Measurements from ENCODE around the gene KMT2A.

KMT2A gene

DNA sequence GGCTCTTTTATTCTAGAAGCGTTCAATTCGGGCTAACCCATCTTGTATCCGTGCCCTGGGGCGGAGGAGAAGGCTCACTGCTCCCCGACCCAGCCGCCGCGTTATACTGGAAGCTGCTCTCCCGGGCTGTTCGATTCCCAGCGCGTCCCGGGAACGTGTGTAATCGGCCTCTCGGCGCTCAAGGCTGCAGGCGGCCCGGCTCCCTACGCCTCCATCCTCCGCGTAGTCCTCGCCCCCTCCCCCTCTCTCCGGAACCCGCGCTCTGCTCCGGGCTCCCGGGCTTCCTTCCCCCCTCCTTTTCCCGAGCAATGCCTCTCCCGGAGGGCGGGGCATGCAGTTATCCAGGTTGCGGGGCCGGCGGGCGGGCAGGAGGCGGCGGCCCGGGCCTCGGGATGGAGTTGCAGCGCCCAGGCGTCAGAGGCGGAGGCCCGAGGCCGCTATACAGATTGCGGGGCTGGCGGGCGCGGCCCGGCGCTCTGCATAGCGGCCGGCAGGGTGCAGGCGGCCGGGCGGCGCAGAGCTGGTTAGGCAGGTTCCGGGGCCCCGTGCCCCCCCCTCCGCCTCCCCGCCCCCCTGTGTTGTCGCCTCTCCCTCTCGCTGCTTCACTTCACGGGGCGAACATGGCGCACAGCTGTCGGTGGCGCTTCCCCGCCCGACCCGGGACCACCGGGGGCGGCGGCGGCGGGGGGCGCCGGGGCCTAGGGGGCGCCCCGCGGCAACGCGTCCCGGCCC is at the start of gene KMT2A:
Gene KMT2A (plus strand): TSS at position 600 of the 732 bp plus-strand sequence. CDS start 21 bp downstream, at position 621.
- DNase-seq (ENCODE audit: low read depth): peak; percentile 100
- TF ChIP-seq POLR2A (IDR thresholded peaks at IDR 0.05; ENCODE audit: extremely low read depth, insufficient read length) (peak; percentile 65), MYC (IDR thresholded peaks at IDR 0.05; ENCODE audit: low read depth, low read length) (peak; percentile 81)
- TF ChIP-seq, protein P1, sequence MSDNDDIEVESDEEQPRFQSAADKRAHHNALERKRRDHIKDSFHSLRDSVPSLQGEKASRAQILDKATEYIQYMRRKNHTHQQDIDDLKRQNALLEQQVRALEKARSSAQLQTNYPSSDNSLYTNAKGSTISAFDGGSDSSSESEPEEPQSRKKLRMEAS (IDR thresholded peaks at IDR 0.05; ENCODE audit: low read depth, low read length): peak; percentile 71
- TF ChIP-seq, protein P2, sequence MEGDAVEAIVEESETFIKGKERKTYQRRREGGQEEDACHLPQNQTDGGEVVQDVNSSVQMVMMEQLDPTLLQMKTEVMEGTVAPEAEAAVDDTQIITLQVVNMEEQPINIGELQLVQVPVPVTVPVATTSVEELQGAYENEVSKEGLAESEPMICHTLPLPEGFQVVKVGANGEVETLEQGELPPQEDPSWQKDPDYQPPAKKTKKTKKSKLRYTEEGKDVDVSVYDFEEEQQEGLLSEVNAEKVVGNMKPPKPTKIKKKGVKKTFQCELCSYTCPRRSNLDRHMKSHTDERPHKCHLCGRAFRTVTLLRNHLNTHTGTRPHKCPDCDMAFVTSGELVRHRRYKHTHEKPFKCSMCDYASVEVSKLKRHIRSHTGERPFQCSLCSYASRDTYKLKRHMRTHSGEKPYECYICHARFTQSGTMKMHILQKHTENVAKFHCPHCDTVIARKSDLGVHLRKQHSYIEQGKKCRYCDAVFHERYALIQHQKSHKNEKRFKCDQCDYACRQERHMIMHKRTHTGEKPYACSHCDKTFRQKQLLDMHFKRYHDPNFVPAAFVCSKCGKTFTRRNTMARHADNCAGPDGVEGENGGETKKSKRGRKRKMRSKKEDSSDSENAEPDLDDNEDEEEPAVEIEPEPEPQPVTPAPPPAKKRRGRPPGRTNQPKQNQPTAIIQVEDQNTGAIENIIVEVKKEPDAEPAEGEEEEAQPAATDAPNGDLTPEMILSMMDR (IDR thresholded peaks at IDR 0.05; ENCODE audit: low read depth, low read length): no peak
- peak within 1 kb of the TSS; percentile 83 for H3K4me3 ChIP-seq (ENCODE audit: low read depth, low read length)

DNA sequence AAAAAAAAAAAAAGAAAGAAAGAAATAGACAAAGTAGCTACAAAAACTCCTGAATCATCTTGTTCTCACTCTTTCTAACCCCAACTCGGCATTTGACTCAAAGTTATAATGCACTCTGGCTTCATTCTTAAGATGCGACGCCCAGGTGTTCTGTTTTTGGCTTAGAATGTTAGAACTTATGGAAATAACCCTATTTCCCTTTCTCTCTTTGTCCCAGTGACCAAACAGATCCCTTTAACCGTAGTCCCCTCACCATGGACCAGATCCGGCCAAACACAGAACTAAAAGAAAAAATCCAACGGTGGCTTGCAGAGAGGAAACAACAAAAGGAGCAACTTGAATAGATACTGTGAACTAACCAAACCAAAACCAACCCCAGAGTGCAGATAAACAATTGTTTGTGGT is 40.2 kb upstream of the KMT2A start:
- no peak for DNase-seq (ENCODE audit: low read depth)
- no peak for TF ChIP-seq POLR2A (IDR thresholded peaks at IDR 0.05; ENCODE audit: extremely low read depth, insufficient read length)
- TF ChIP-seq, protein P2 (IDR thresholded peaks at IDR 0.05; ENCODE audit: low read depth, low read length): no peak
- no peak for TF ChIP-seq MYC (IDR thresholded peaks at IDR 0.05; ENCODE audit: low read depth, low read length)
- TF ChIP-seq, protein P1 (IDR thresholded peaks at IDR 0.05; ENCODE audit: low read depth, low read length): no peak
- no peak overlapping the region for H3K4me3 ChIP-seq (ENCODE audit: low read depth, low read length)

DNA sequence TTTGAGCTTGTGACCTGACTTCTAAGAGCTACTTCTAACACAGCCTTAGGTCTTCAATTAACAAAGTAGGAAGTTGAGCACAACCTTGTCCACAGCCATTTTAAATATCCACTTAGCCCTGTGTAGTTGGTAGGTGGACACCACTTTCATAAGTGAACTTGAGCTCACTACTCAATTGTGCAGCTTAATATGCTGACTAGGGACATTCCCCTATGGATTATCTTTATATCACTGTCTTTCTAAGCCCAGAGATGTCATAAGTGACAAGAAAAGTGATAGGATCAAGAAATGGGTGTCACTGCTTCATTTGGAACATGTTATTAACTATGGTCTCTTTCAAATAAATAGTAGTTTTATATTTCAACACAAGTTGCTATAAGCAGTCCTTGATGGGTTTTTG is 38.8 kb upstream of the KMT2A start:
- no peak for DNase-seq (ENCODE audit: low read depth)
- no peak overlapping the region for H3K4me3 ChIP-seq (ENCODE audit: low read depth, low read length)
- TF ChIP-seq, protein P1 (IDR thresholded peaks at IDR 0.05; ENCODE audit: low read depth, low read length): no peak
- TF ChIP-seq, protein P2 (IDR thresholded peaks at IDR 0.05; ENCODE audit: low read depth, low read length): no peak
- TF ChIP-seq POLR2A (IDR thresholded peaks at IDR 0.05; ENCODE audit: extremely low read depth, insufficient read length) (no peak), MYC (IDR thresholded peaks at IDR 0.05; ENCODE audit: low read depth, low read length) (no peak)

DNA sequence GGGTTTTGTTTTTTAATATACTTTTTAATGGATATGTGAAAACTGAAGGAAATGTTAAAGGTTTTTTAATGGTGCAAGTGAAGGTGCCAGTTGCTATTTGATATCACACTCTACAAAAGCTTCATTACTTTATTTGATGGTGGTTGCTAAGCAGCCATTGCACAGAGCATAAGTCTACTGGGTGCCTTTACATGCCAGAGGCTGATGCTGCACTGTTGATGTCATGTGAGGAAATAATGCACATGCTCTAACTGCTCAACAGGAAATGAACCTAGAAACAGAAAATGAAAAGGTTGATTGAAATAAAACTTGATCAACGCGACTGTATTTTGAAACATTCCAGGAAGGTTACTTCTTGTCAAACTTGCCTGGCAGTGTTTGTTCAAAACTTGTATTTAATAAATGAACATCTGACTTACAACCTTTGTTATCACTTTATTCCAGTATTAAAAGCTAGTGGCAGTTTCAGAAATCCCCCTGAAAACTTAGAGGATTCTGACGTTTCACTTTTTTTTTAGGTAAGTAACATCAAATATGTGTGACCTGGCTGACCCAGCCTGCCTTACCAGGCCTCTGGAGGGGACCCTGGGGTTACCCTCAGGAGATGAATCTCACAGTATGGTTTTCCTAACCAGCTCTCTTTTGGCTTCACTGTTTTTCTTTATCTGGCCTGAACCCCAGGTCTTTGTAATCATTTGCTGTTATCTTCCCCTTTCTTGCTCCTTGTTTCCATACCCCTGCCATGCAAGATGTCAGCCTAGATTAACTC is 37.3 kb upstream of the KMT2A start:
- no peak for DNase-seq (ENCODE audit: low read depth)
- TF ChIP-seq, protein P2 (IDR thresholded peaks at IDR 0.05; ENCODE audit: low read depth, low read length): no peak
- TF ChIP-seq POLR2A (IDR thresholded peaks at IDR 0.05; ENCODE audit: extremely low read depth, insufficient read length): no peak
- TF ChIP-seq MYC (IDR thresholded peaks at IDR 0.05; ENCODE audit: low read depth, low read length): no peak
- TF ChIP-seq, protein P1 (IDR thresholded peaks at IDR 0.05; ENCODE audit: low read depth, low read length): no peak
- H3K4me3 ChIP-seq (ENCODE audit: low read depth, low read length): no peak overlapping the region

DNA sequence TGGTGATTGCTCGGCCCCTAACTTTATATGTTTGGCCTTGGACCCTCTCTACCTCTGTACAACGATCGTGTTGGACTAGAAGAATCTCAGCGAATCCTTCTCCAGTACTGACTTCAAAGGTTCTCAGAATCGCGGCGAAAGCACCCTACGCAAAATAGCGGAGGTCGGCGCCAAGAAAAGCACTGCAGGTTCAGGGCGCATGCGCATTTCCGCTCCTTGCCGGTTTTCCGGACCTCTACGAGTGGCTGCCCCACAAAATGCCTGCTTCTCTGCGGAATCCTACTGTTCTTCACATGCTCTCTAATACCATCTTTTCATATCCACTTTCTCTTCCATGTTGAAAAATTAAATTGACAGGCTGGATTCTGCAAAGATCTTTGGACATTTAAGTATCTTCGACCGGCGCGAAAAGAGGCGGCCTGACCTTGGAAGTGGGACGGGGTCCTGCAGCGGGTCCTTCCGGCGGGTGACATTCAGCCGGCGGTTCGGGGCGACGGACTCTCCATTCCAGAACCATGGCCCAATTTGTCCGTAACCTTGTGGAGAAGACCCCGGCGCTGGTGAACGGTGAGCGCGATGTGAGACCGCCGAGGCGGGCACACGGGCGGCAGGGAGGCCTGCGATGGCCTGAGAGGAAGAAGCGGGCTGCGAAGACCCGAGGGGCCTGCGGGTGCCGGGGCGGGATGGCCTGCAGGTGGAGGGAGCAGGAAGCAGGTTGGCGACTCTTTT is 35.0 kb upstream of the KMT2A start, which contains the start of gene ATP5MG:
Gene ATP5MG (plus strand): TSS at position 456 of the 729 bp plus-strand sequence. CDS start 60 bp downstream, at position 516.
- peak; percentile 77; the same call in 1 of the 2 replicates for TF ChIP-seq MYC (IDR thresholded peaks at IDR 0.05; ENCODE audit: low read depth, low read length)
- TF ChIP-seq, protein P1 (IDR thresholded peaks at IDR 0.05; ENCODE audit: low read depth, low read length): peak; percentile 64; the same call in 1 of the 2 replicates
- TF ChIP-seq POLR2A (IDR thresholded peaks at IDR 0.05; ENCODE audit: extremely low read depth, insufficient read length): peak; percentile 83
- TF ChIP-seq, protein P2 (IDR thresholded peaks at IDR 0.05; ENCODE audit: low read depth, low read length): no peak
- peak; percentile 91 for DNase-seq (ENCODE audit: low read depth)
- peak within 1 kb of the TSS; percentile 77 for H3K4me3 ChIP-seq (ENCODE audit: low read depth, low read length)

All from NB4 (cell line).